Stromal cell of bone marrow (primary cell): ENCODE data around the gene VAPA.

Source experiments
- DNase-seq: peaks from one replicate; pipeline ENCODE4 v3.0.0-alpha.2; 2012; ENCODE audit warnings: low read depth

The VAPA gene

DNA sequence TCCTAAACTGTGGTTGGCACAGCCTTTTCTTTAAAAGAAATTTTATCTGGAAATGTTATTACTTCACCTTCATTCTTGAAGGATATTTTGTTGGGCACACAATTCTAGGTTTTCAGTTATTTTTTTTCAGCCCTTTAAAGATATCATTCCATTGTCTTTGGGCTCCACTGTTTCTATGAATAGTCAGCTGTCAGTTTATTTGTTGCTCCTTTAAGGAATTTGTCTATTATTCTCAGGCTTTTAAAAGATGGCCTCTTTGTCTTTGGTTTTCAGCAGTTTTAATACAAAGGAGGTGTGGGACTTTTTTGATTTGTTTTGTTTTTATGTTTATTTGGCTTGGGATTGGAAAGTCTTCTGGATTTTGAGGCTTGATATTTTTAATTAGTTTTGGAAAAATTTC, 61.8 kb downstream of the VAPA start:
- DNase-seq: no peak

DNA sequence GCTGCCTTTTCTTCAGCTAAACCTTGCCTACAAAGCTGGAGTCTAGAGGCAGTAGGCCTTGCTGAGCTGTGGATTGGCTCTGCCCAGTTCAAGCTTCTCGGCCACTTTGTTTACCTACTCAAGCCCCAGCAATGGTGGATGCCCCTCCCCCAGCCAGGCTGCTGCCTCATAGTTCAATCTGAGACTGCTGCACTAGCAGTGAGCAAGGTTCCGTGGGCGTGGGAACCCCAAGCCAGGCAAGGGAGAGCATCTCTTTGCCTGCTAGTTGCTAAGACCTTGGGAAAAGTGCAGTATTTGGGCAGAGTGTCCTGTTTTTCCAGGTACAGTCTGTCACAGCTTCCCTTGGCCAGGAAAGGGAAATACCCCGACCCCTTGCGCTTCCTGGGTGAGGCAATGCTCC, 68.9 kb downstream of the VAPA start:
- DNase-seq: no peak

DNA sequence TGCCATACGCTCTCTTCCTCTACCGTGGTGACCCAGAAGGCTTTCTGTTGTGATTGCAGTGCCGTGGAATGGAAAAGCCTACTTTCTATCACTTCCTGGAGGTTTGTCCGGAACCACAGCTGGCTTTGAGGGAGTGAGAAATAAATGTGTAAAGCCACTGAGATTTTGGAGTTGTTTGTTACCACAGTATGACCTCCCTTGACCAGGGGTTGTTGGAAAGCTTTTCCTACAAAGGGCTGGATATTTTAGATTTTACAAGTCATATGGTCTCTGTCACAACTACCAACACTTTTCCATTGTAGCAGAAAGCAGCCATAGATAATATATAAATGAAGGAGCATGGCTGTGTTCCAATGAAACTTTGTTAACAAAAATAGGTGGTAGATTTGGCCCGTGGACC, 70.3 kb downstream of the VAPA start:
- no peak for DNase-seq

DNA sequence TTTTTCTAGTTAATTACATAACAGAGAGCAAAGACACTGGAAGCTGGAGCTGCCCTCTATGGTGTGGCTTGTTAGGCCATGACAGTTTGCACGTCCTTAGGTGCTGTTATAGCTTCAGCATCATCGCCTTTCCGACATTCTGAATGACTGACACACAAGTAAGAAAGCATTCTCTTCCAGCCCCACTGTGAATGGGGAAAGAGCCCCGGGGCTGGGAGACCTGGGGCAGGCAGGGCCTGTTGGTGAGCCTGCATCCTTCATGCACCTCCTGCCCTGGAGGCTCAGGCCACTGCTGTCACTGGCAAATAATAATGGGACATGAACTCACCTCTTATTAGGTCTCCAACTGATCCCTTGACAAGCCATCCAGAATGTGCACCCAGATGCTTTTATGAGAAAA, 71.8 kb downstream of the VAPA start:
- no peak for DNase-seq

DNA sequence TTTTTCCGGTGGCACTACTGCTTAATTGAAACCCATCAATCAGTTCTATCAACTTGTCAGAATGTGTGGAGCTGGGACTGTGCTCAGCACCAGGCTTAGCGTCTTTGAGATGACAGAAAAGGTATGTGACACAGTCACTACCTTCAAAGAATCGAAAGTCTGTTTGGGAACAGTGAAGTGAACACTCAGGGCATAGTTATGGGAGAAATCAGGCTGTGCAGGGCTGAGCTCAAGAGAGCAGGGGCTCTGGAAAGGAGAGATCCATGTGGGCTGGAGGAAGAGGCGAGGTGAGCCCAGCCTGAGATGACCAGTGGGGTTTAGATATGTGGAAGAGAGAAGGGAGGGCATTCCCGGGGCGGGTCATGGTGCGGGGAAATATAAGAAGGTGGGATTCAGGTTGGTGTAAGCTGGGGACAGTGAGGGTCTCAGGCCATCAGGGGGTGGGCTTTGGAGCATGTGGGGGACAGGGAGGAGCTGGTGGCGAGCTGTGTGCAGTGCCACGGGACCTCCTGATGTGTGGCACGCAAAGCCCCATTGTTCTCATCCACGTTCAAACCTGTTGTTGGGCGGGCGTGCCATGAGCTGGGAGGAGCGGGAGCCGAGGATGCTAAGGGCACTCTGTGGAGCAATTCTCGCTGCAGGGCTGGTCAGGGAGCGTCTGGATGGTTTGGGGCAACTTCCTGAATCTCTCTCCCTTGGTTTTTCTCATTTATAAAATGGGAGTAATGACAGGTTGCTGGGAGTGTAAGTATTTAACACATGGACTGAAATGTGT, 72.5 kb downstream of the VAPA start:
- DNase-seq: no peak

DNA sequence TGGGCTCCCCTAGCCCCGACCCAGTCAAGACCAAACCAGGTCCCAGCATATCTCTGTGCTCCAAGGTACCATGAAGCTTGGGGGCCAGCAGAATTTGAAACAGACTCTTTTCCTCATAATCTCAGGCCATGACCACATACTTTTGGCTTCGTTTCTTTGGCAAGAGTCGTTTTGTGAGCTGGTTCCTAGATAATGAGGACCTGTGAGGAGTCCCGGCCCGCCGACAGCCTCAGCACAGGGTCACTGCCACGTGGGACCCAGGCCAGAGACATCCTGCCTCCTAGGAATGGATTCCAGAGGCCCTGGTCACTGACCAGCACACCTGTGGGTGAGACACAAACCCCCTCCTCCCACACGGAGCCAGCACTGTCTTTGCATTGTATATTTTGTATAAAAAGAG, 73.5 kb downstream of the VAPA start:
- DNase-seq: no peak

DNA sequence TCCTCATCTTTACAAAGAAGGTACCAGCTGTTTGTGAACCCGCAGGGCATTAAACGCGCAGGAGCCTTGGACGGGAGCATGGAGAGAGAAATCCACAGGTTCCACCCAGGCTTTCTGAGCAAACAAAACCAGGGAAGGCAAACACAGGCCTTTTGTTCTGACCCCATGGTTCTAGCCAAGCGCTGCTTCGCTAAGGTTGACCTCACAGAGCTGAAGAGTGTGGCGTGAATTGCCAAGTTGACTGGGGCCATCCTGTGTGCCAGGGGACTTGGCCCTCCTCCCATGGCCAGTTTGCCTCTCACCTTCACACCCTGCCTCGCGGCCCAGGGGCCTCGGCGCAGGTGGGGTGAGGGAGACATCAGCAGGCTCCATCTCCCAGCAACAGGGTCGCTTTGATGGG, 74.1 kb downstream of the VAPA start:
- DNase-seq: no peak

DNA sequence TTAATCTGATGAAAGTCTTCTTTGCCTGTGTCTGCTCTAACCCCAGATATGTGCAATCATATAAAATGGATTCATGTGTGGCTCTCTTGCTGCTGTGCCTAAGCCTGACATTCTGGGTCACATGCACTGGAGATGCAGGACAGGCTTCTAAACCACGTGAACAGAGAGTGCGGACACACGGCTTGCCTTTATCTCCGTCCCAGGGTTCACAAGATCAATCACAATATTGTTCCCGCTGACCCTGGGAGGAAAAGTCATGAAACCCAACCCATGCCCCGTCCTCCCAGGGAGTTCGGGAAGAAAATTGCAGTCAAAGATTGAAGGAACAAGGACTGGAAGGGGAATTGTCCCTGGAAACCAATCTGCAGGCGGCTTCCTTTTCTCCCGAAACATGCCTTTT, 74.8 kb downstream of the VAPA start:
- no peak for DNase-seq

DNA sequence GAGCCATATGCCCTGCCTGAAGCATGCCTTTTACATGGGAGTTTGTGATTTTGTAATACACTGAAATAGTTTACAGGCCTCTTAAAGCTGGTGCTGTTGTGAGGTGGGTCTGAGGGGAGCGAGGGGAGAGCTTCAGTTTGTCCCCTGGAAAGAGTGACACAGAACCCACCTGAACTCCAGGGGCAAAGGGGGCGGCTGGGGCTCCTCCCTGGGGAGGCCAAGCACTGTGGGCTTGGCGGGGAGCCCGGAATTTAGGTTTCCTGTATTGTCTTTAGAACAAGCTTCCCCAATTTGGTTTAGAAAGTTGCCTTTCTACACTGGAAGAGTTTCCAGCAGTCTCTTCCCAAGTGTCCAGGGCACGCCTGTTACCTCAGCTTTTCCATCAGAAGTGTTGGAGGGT, 75.7 kb downstream of the VAPA start:
- no peak for DNase-seq

DNA sequence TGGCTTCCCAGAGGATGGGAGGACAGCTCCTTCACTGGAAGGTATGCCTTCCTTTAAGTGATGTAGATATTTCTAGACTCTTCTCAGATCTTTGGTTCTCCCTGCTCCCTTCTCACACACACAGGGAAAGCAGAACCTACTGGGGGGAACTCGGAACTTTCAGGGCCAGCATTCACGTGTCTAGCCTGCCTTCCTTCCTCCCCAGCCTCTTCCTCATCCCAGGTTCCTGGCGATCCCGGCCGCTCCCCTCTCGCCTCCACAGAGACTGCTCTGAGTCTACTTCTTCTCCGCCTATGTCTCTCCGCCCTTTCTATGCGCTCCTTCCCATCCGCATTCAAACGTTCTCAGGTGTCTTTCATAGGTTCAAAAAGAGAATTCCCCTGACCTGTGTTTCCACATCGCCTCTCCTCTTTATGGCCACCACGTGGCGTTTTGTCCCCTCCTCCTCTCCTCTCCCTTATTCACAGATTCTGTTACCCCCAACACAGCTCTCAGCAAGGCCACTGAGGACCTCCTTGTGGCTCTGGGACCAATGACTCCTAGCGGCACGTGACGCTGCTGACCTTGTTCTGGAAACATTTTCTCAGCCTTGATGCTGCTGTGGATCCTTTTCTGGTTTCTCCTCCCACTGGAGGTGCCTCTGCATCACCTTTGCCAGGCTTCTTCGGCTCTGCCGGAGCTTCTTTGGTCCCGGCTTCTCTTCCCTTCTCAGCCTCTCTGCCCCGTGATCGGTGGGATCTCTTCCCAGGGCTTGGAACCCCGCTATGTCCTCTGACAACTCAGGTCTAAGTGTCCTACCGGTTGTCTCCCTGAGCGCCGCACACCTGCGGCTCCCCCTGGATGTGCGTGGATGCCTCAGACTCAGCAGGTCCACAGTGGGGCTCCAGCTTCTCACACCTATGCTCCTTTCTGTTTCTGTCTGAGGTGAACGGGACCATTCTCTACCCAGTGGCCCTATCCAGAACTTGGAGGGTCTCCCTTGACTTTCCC, 77.5 kb downstream of the VAPA start:
- DNase-seq: no peak

DNA sequence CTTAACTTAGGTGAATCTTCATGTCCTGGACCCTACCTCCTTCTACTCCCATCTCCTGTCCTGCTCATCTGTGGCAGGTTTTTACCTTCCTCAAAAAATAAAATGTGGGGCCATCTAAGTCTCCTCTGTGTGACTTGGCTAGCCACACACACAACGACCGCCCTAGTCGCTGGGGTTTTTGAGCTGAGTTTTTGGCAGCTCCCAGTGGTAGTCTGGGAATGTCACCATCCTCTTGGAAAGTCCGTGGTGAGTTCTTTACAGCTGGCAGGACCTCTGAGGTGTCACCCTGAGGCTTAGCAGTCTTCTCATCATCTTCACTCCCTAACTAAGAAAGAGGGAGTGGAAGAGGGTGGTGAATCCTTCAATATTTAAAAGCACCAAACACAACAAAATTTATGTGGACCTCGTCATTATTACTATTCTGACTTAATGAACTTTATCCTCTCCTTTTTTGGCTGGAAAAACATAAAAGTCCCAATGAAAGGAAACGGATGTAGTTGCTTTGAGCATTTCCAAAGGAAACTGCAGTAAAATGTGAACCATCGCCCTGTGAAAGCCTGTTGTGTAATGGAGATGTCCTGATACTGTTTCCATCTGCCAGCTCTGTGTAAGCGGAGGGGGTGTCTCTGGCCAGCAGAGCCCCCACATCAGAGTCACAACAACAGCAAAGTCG, 78.6 kb downstream of the VAPA start:
- no peak for DNase-seq

DNA sequence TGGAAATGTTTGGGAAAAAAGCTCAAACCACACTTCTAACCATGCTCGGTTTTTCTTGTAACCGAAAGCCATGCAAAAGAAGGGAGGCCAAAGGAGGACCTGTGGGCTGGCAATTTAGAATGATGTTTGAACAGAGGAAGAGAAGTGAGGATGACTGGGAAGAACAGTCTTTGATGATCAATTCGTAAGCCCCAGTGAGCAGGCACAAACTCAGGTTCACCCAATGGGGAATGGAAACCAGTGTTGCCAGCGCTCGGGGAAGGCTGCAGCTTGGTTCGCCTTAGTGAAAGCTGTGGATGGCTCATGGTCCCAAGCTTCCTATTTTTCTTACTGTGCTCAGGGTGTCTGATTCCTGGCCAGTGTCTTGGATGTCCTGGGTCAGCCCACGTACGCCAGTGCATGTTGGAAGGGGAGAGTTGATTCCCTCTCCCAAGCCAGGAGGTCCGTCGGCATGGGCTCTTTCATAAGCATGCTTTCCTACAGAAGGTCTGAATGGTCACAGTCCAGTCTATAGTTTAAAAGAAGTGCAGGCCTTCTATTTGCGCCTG, 79.2 kb downstream of the VAPA start:
- DNase-seq: no peak

DNA sequence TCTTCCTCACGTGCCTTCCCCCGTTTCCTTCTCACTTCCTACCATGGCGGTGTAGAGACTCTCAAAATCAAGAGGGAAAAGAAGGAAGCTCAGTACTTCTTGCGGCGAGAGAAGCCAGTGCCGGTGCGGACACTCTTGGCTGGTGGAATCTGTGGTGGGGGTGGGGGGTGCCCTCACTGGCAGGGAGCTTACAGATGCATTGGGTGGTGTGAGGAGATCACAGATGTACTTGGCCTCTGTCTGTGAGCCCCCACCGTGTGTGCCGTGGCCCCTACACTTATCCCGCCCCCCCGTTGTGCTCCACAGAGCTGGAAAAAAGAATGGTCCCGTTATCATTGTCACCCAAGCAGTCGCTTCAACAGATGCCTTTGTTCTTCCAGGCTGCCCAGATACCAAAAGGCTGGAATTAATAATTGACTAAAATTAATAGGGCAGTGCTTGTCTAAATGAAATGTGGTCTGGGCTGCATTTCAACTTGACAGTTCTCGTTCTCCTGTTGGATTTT, 79.8 kb downstream of the VAPA start:
- DNase-seq: no peak

DNA sequence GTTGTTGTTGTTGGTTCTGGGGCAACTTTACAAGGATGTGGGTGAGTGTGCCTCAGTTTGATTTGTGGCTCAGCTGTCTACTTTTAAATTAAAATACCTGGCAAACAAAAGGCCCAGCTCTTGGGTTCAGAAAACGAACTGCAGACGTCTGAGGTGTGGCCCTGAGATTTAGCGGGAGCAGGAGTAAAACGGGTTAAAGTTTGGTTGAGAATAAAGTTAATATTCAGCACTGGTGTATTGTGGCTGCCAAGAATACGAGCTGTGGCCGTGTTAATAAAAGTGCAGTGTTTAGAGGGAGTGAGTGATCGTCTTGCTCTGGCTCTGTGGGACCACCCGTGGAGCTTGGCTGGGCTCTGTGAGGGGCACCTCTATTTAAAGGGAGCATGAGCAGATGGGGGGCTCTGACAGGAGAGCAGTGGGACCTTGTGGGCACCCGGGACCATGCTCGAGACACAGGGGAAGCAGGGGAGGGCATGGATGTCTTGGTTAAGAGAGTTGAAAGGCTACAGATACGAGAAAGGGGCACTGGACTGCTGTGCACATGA, 80.3 kb downstream of the VAPA start:
- no peak for DNase-seq

DNA sequence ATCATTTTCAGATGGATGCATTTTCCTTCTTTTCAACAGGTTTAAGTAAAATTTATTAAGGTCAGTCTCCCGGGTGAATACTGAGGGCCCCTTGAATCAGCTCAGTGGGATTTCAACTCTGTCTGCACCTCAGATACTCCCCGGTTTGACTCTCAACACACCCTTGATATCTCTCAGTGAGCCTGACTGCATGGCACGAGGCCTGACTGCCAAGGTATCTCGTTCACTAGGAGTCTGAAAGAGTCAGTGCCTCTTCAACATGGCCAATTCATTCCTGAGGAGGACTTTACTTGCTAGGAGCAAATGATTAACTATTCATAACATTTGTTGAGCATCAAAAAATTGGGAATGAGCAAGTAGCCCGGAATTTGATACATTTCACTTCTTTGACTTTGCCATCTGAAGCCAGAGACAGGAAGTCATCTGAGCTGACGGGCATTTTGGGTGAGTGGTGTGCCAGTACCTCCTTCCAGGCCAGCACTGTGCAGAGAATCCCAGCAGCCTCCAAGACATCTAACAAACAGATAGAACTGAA, 81.0 kb downstream of the VAPA start:
- DNase-seq: no peak

DNA sequence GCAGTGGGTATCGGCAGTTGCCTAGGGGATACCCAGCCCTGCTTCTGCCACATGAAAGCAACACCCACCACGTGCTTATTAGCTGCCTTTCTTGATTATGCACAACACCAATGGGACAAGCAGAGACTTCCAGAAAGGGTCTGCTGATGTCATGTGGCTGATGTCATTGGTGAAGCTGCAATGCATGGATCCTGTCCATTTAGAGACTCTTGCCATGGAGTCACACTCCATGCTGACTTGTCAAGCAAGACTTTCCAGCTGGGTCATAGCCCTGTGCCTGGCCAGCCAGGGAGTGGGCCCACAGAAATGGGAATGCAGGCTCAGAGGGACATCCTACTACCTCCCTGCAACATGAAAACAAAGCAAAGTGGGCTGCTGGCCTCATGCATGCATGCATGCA, 81.8 kb downstream of the VAPA start:
- DNase-seq: no peak

DNA sequence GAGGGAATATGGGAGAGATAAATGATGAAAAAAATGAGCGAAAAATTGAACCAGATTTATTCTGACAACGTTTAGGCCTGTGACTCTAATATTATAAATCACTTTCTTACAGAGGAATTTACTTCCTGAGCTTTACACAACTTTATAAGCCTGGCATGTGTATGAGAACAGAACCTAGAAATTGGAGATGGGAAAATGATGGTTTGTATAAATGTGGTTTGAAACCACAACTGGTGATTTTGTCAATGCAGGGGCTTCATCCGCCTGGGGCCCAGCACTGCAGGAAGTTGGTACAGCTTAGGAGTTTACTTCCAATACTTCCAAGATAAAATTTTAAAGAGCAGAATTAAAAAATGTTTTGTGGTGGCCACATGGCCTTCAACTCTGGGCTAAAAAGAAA, 82.3 kb downstream of the VAPA start:
- DNase-seq: no peak

DNA sequence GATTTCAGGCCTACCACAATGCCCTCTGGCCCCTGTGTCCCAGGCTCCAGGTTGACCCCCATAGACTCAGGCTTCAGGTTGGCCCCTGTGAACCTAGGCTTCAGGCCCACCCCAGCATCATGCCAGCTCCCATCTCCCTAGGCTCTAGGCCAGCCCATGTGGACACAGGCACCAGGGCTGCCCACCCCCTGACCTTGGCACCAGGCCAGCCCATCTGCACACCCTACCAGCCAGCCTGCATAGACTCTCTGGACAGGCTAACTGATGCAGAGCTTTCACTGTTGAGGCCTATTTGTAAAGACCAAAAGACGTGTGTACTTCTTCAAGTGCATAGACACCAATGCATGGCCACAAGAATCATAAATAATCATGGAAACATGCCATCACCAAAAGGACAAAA, 83.9 kb downstream of the VAPA start:
- no peak for DNase-seq

DNA sequence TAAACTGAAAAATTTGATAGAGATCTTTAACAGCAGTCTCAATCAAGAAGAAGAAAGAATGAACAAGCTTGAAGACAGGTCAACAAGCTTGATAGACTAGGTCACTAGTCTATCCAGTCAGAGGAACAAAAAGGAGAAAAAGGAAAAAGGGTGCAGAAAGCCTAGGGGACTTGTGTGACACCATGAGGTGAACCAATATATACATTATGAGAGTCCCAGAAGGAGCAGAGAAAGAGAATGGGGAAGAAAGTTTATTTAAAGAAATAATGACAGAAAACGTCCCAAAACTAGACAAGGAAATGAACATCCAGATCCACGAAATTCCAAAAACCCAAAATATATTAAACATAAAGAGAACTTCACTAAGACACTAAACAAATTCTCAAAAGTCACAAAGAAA, 84.5 kb downstream of the VAPA start:
- no peak for DNase-seq

DNA sequence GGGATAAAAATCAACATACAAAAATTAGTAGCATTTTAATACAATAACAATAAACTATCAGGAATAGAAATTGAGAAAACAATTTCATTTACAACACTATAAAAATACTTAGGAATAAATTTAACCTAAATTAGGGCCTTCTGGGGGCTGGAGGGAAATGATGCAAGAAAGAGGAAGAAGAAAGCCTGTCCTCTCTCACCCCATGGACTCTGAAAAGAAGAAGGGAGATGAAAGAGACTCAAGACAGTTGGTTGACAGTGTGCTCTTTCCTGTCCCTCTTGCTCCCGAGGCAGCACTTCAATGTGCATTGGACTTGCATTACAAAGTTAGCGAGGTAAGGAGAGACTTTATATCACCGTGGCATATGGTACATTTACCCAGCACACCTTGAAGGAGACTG, 88.5 kb downstream of the VAPA start:
- no peak for DNase-seq

DNA sequence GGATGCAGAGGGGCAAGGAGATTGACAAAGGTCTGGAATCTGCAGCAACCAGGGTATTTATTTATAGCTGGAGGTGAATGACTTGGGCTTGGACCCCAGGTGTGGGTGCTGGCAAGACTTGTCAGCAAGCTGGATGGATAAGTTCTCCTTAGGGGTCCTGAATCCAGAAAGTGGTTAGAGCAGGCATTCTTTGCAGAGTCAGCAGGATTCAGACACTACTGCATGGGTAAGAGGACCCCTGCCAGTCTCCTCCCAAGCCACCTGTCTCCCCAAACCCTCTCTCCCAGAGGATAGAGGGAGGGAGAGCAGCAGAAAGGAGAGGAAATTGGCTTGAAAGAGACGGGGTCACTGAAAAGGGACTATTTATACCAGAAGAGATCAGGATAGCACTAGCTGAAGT, 89.5 kb downstream of the VAPA start:
- no peak for DNase-seq

DNA sequence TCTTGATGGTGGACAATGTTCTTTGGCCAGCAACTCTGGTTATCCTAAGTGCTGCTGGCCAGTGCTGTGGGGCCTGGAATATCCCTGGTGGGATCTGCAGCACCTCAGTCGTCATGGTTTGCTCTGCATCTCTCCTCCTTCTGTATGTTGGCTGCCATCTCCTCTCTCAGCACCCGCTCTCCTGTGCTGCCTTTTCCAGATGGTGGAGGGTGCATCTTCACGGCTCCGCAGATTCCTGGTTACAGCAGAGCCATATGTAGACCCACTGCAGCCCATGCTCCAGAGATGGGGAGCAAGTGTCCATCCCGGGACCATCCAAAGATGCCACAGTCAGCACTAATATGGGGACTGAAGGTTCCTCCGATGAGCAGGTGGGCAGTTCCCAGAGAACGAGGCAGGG, 90.0 kb downstream of the VAPA start:
- DNase-seq: no peak
